ENCODE data around the gene ABCG2.

- TF ChIP-seq FOS (IDR thresholded peaks at IDR 0.05; ENCODE audit: low read depth, low read length) (no peak), CTCF (conservative IDR thresholded peaks at IDR 0.05; ENCODE audit: low read depth, low read length) (no peak), ELK1 (IDR thresholded peaks at IDR 0.05; ENCODE audit: borderline replicate concordance, low read depth, low read length) (no peak), SMC3 (IDR thresholded peaks at IDR 0.05; ENCODE audit: low read depth, low read length) (no peak), RAD21 (IDR thresholded peaks at IDR 0.05; ENCODE audit: low read length) (no peak), BHLHE40 (IDR thresholded peaks at IDR 0.05; ENCODE audit: low read depth, low read length) (no peak)
Measured at GRCh38 chr4:88075336-88075735, 83.1 kb downstream of the ABCG2 start.

Measured in IMR-90 (cell line).